ENCODE data around the gene MTA3.

The MTA3 gene

GRCh38 chr2:42568401-42569115, at the start of gene MTA3:
Gene MTA3, plus strand, starts transcription at chr2:42568632. Its CDS starts 114 bp downstream, at chr2:42568746.
- peaks cover 5% of the 10 kb centered on the region for H3K9me3 Mint-ChIP-seq
- peak within 1 kb of the TSS; percentile 91 for H3K27ac Mint-ChIP-seq
- peak; percentile 86 for DNase-seq
- H3K36me3 Mint-ChIP-seq (ENCODE audit: low read depth) = peaks cover 29% of the 10 kb centered on the region
- H3K27me3 Mint-ChIP-seq (ENCODE audit: low read depth, poor library complexity) = peaks cover 2% of the 10 kb centered on the region
- peak within 1 kb of the TSS; percentile 94 for H3K4me3 Mint-ChIP-seq
- no peak for TF ChIP-seq CTCF (IDR thresholded peaks at IDR 0.05)
- H3K4me1 Mint-ChIP-seq = peaks cover 37% of the 10 kb centered on the region

GRCh38 chr2:42519624-42520023, 48.8 kb upstream of the MTA3 start:
- TF ChIP-seq CTCF (IDR thresholded peaks at IDR 0.05) = no peak
- Mint-ChIP-seq H3K27me3 (ENCODE audit: low read depth, poor library complexity) (peaks cover 9% of the 10 kb centered on the region), H3K9me3 (no peaks in the 10 kb centered on the region), H3K27ac (no peak overlapping the region), H3K36me3 (ENCODE audit: low read depth) (no peaks in the 10 kb centered on the region), H3K4me3 (no peak overlapping the region), H3K4me1 (peaks cover 22% of the 10 kb centered on the region)
- DNase-seq = no peak

GRCh38 chr2:42522035-42522434, 46.4 kb upstream of the MTA3 start:
- no peaks in the 10 kb centered on the region for H3K36me3 Mint-ChIP-seq (ENCODE audit: low read depth)
- peaks cover 15% of the 10 kb centered on the region for H3K27me3 Mint-ChIP-seq (ENCODE audit: low read depth, poor library complexity)
- no peak for DNase-seq
- no peak for TF ChIP-seq CTCF (IDR thresholded peaks at IDR 0.05)
- no peaks in the 10 kb centered on the region for H3K9me3 Mint-ChIP-seq
- H3K4me3 Mint-ChIP-seq = no peak overlapping the region
- H3K4me1 Mint-ChIP-seq = peaks cover 22% of the 10 kb centered on the region
- H3K27ac Mint-ChIP-seq = no peak overlapping the region

- no peak for TF ChIP-seq CTCF (IDR thresholded peaks at IDR 0.05)
- no peak overlapping the region for H3K4me3 Mint-ChIP-seq
- peak overlapping the region; percentile 98 for H3K27ac Mint-ChIP-seq
- no peaks in the 10 kb centered on the region for H3K36me3 Mint-ChIP-seq (ENCODE audit: low read depth)
- H3K4me1 Mint-ChIP-seq = peaks cover 23% of the 10 kb centered on the region
- peaks cover 16% of the 10 kb centered on the region for H3K27me3 Mint-ChIP-seq (ENCODE audit: low read depth, poor library complexity)
- peak; percentile 8 for DNase-seq
- H3K9me3 Mint-ChIP-seq = no peaks in the 10 kb centered on the region
Observed at GRCh38 chr2:42523341-42523740, 45.1 kb upstream of the MTA3 start.

- Mint-ChIP-seq H3K9me3 (no peaks in the 10 kb centered on the region), H3K4me3 (no peak overlapping the region), H3K27me3 (ENCODE audit: low read depth, poor library complexity) (peaks cover 3% of the 10 kb centered on the region), H3K36me3 (ENCODE audit: low read depth) (no peaks in the 10 kb centered on the region), H3K27ac (no peak overlapping the region), H3K4me1 (peaks cover 13% of the 10 kb centered on the region)
- TF ChIP-seq CTCF (IDR thresholded peaks at IDR 0.05) = no peak
- DNase-seq = no peak
Observed at GRCh38 chr2:42532397-42532796, 36.0 kb upstream of the MTA3 start.

GRCh38 chr2:42537493-42537892, 30.9 kb upstream of the MTA3 start:
- H3K4me3 Mint-ChIP-seq = no peak overlapping the region
- no peak for TF ChIP-seq CTCF (IDR thresholded peaks at IDR 0.05)
- H3K9me3 Mint-ChIP-seq = peaks cover 3% of the 10 kb centered on the region
- H3K4me1 Mint-ChIP-seq = no peaks in the 10 kb centered on the region
- peaks cover 6% of the 10 kb centered on the region for H3K27me3 Mint-ChIP-seq (ENCODE audit: low read depth, poor library complexity)
- DNase-seq = no peak
- H3K27ac Mint-ChIP-seq = no peak overlapping the region
- no peaks in the 10 kb centered on the region for H3K36me3 Mint-ChIP-seq (ENCODE audit: low read depth)

Measured in nephron progenitor cell (in vitro differentiated cells).